ENCODE results near the gene SPRY4.

DNA sequence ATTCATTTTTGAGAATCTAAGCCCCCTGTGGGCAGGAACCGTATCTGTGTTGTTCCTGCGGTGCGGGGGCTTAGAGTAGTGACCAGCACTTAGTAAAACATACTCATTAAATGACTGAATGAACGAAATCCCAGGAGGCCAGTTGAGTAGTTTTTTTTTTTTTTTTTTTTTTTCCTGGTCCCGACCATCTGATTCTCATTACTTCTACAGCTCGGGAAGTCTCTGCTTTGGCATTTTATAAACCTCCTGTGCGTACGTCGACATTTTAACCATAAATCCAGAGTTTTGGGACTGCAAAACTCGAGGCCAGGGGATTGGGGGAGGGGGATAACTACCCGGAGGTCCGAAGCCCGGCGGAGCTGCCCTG is 31.5 kb upstream of the SPRY4 start:
- TF ChIP-seq, protein P1, sequence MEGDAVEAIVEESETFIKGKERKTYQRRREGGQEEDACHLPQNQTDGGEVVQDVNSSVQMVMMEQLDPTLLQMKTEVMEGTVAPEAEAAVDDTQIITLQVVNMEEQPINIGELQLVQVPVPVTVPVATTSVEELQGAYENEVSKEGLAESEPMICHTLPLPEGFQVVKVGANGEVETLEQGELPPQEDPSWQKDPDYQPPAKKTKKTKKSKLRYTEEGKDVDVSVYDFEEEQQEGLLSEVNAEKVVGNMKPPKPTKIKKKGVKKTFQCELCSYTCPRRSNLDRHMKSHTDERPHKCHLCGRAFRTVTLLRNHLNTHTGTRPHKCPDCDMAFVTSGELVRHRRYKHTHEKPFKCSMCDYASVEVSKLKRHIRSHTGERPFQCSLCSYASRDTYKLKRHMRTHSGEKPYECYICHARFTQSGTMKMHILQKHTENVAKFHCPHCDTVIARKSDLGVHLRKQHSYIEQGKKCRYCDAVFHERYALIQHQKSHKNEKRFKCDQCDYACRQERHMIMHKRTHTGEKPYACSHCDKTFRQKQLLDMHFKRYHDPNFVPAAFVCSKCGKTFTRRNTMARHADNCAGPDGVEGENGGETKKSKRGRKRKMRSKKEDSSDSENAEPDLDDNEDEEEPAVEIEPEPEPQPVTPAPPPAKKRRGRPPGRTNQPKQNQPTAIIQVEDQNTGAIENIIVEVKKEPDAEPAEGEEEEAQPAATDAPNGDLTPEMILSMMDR (IDR thresholded peaks at IDR 0.05), result no peak
- TF ChIP-seq POLR2A (IDR thresholded peaks at IDR 0.05), result no peak

Data from upper lobe of left lung (tissue), 4 donors.